ENCODE results near the gene CEP128. TPM values are rescaled to one million over a fixed set of nuclear protein-coding genes. Genes with fewer than 3 reads are reported as not detected.

CEP128 gene
- total and polyA plus RNA-seq, 8 donors = 4.8 to 10.1 (median 7.5) TPM

- H3K36me3 ChIP-seq = no peaks in the 10 kb centered on the region
- intact Hi-C loops (cut with DNase I) = no loop called here
Measured at GRCh38 chr14:80862983-80863382, 78.6 kb downstream of the CEP128 start.

DNA sequence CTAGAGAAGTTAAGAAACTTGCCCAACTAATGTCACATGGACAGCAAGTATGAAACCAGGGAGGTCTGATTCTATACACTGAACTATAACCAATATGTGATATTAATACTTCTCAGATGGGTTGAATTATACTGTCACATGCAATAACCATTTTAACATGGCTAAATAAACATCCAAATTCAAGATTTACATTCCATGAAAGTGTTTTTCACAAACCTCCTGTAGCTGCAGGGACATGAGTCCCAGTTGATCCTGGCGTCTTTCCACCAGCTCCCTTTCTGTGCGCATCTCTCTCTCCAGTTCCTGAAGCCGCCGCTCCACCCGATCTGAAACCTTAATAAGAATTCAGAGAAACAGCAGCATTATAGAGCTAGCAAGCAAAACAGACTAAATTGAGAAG lies 79.0 kb downstream of the CEP128 start:
- intact Hi-C loops (cut with DNase I) = no loop called here

More at GRCh38 chr14:80862983-80863382, 78.6 kb downstream of the CEP128 start:
- Histone ChIP-seq H3K4me3 (no peak overlapping the region), H3K27me3 (no peaks in the 10 kb centered on the region), H3K27ac (no peak overlapping the region), H3K9me3 (peaks cover 0 to 19% of the 10 kb centered on the region in 2 donors), H3K4me1 (no peaks in the 10 kb centered on the region)
- no peak for ATAC-seq
- DNase-seq = no peak
- TF ChIP-seq, protein P1, sequence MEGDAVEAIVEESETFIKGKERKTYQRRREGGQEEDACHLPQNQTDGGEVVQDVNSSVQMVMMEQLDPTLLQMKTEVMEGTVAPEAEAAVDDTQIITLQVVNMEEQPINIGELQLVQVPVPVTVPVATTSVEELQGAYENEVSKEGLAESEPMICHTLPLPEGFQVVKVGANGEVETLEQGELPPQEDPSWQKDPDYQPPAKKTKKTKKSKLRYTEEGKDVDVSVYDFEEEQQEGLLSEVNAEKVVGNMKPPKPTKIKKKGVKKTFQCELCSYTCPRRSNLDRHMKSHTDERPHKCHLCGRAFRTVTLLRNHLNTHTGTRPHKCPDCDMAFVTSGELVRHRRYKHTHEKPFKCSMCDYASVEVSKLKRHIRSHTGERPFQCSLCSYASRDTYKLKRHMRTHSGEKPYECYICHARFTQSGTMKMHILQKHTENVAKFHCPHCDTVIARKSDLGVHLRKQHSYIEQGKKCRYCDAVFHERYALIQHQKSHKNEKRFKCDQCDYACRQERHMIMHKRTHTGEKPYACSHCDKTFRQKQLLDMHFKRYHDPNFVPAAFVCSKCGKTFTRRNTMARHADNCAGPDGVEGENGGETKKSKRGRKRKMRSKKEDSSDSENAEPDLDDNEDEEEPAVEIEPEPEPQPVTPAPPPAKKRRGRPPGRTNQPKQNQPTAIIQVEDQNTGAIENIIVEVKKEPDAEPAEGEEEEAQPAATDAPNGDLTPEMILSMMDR (IDR thresholded peaks at IDR 0.05) = peak in 1 of 2 donors; percentile 12

DNA sequence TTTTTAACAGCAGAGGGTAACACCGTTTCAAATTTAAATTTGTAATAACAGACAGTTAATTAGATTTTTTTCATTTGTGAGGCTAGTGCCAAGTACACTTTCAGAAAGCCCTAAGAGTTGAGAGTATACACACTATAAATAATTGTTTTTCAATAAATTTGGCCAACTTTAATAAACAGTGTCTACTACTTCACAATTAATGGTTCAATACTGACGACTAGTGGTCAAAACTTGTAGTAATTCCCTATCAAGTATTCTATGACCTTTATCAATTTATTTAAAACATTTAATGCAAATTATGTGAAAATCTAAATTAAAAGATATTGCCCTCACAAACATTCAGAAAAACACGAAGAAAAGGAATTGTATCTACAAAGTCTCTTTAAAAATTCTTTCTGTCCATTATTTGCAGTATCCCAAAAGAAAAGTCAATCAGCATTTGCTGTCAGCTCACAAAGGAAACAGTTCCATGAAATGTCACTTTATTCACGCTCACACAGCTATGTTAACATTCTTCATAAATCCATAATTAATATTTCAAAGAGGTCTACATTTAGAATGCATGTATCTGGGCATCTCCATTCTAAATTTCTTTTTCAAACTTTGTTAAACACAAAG lies 91.2 kb downstream of the CEP128 start:
- TF ChIP-seq, protein P1 (IDR thresholded peaks at IDR 0.05) = peak in 1 of 2 donors; percentile 66
- Histone ChIP-seq H3K27me3 (no peaks in the 10 kb centered on the region), H3K4me3 (no peak overlapping the region), H3K27ac (no peak overlapping the region), H3K4me1 (no peaks in the 10 kb centered on the region), H3K9me3 (no peaks in the 10 kb centered on the region), H3K36me3 (no peaks in the 10 kb centered on the region)
- intact Hi-C loops (cut with DNase I) = no loop called here
- DNase-seq (peak in 2 of 4 donors; percentile 17 to 25), ATAC-seq (peak; percentile 33)

More for the DNA sequence above, 79.0 kb downstream of the CEP128 start:
- DNase-seq (no peak), ATAC-seq (no peak)
- no peak overlapping the region for H3K4me3 ChIP-seq
- TF ChIP-seq, protein P1 (IDR thresholded peaks at IDR 0.05) = no peak
- no peaks in the 10 kb centered on the region for H3K27me3 ChIP-seq
- peaks cover 0 to 15% of the 10 kb centered on the region in 2 donors for H3K9me3 ChIP-seq
- H3K4me1 ChIP-seq = no peaks in the 10 kb centered on the region
- no peaks in the 10 kb centered on the region for H3K36me3 ChIP-seq
- no peak overlapping the region for H3K27ac ChIP-seq

DNA sequence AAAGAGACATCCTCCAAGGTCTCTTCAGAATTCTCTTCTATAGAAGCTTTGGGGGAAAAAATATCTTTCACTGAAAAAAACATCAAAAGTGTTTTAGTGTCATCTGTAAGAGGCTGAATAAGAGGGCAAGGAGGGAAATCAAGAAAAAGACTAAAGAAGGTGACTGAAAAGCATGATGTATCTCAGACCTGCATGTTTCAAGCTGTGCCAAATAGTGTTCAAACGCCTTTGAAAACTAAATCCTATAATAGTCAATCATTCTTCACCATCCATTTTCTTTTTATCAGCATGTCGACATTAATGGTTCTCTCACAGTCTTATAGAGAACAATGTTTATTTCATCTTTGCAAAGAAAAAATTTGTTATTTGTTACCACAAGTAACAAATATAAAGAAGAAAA lies 94.5 kb downstream of the CEP128 start:
- Histone ChIP-seq H3K9me3 (no peaks in the 10 kb centered on the region), H3K27ac (no peak overlapping the region), H3K27me3 (no peaks in the 10 kb centered on the region), H3K4me3 (no peak overlapping the region), H3K36me3 (no peaks in the 10 kb centered on the region), H3K4me1 (no peaks in the 10 kb centered on the region)
- DNase-seq (no peak), ATAC-seq (no peak)
- TF ChIP-seq, protein P1 (IDR thresholded peaks at IDR 0.05) = no peak
- intact Hi-C loops (cut with DNase I) = no loop called here

GRCh38 chr14:80845856-80846255 lies 95.7 kb downstream of the CEP128 start:
- no peak for DNase-seq
- TF ChIP-seq, protein P1 (IDR thresholded peaks at IDR 0.05) = no peak
- no peaks in the 10 kb centered on the region for H3K4me1 ChIP-seq
- H3K4me3 ChIP-seq = no peak overlapping the region
- no peaks in the 10 kb centered on the region for H3K27me3 ChIP-seq
- intact Hi-C loops (cut with DNase I) = no loop called here
- H3K27ac ChIP-seq = no peak overlapping the region
- no peaks in the 10 kb centered on the region for H3K9me3 ChIP-seq
- no peak for ATAC-seq
- no peaks in the 10 kb centered on the region for H3K36me3 ChIP-seq
